HG03378 (cell line): ENCODE results near the gene NPR2.
A peak's percentile ranks its signal among the peaks of the same experiment; 100 is the strongest.

Source experiments
- ATAC-seq: cut with Tn5 transposase; IDR thresholded peaks from one replicate; pipeline ENCODE4 v1.9.1; 2021; ENCODE audit warnings: mild to moderate bottlenecking, moderate library complexity; ENCODE audit not compliant: unreplicated experiment

NPR2 gene

GRCh38 chr9:35763181-35763580 lies 28.2 kb upstream of the NPR2 start:
- ATAC-seq: no peak

GRCh38 chr9:35763803-35764202 lies 27.6 kb upstream of the NPR2 start:
- no peak for ATAC-seq

- ATAC-seq: no peak
Measured at GRCh38 chr9:35766997-35767396, 24.4 kb upstream of the NPR2 start.

- no peak for ATAC-seq
Measured at GRCh38 chr9:35767458-35767857, 23.9 kb upstream of the NPR2 start.

GRCh38 chr9:35769763-35770162 lies 21.6 kb upstream of the NPR2 start:
- ATAC-seq: no peak

GRCh38 chr9:35771075-35771433 lies 20.3 kb upstream of the NPR2 start:
- ATAC-seq: no peak

- ATAC-seq: no peak
Measured at GRCh38 chr9:35771534-35771933, 19.9 kb upstream of the NPR2 start.

- no peak for ATAC-seq
Measured at GRCh38 chr9:35771943-35772342, 19.4 kb upstream of the NPR2 start.

- ATAC-seq: no peak
Measured at GRCh38 chr9:35774907-35775635, 16.3 kb upstream of the NPR2 start.

- no peak for ATAC-seq
Measured at GRCh38 chr9:35776018-35776417, 15.4 kb upstream of the NPR2 start.

GRCh38 chr9:35778496-35778895 lies 12.9 kb upstream of the NPR2 start:
- ATAC-seq: no peak

- no peak for ATAC-seq
Measured at GRCh38 chr9:35781066-35781465, 10.3 kb upstream of the NPR2 start.

- no peak for ATAC-seq
Measured at GRCh38 chr9:35783418-35783817, 8.0 kb upstream of the NPR2 start.

- no peak for ATAC-seq
Measured at GRCh38 chr9:35789541-35789940, 1.9 kb upstream of the NPR2 start.

GRCh38 chr9:35790025-35790384 lies 1.4 kb upstream of the NPR2 start:
- no peak for ATAC-seq

GRCh38 chr9:35790385-35791296 lies 750 bp upstream of the NPR2 start:
- peak; percentile 56 for ATAC-seq

- no peak for ATAC-seq
Measured at GRCh38 chr9:35792024-35792813, 828 bp downstream of the NPR2 start.

- no peak for ATAC-seq
Measured at GRCh38 chr9:35792826-35793225, 1.4 kb downstream of the NPR2 start.

GRCh38 chr9:35793461-35793860 lies 2.1 kb downstream of the NPR2 start:
- no peak for ATAC-seq

- no peak for ATAC-seq
Measured at GRCh38 chr9:35795695-35796094, 4.3 kb downstream of the NPR2 start.

GRCh38 chr9:35797311-35798109 lies 6.1 kb downstream of the NPR2 start:
- ATAC-seq: no peak
